ENCODE results near the gene CHRNB2. TPM values are rescaled to one million over a fixed set of nuclear protein-coding genes. Genes with fewer than 3 reads are reported as not detected.

Gene CHRNB2
- total and polyA plus RNA-seq, 2 donors (not counting 1 experiment from before 2014, with no cell fraction given) = 0.02 TPM; not detected in 1

DNA sequence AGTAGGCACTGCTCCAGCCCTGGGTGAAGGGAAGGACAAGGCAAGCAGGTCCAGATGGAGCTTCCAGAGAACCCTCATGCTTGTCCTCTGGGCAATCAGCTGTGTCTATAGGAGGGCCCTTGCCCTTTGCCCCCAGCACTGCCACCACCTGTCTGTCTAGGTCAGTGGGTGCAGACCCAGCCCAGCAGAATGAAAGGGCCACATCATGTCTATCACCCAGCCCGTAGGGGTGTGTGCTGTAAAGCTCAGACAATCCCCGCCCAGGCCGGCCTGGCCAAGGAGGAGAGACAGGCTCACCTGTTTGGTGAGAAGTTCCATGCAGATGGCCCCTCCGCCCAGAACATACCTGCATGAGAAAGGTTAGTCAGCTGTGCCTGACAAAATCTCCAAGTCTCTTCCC is 16.1 kb upstream of the CHRNB2 start:
- no peaks in the 10 kb centered on the region for H3K27me3 ChIP-seq (ENCODE audit: control insufficient read depth, insufficient read depth, low read length)
- no peak for DNase-seq (ENCODE audit: low read depth in 2 of 2)
- no peaks in the 10 kb centered on the region for H4K20me1 ChIP-seq (ENCODE audit: control insufficient read depth, extremely low read depth, insufficient read depth, low read length)
- H3K27ac ChIP-seq (ENCODE audit: insufficient read depth, low read length) = no peak overlapping the region
- H3K4me2 ChIP-seq (ENCODE audit: extremely low read depth, insufficient read depth, low read length) = no peak overlapping the region
- H3K9ac ChIP-seq (ENCODE audit: insufficient read depth, low read length) = no peak overlapping the region
- peaks cover 15% of the 10 kb centered on the region for H3K79me2 ChIP-seq (ENCODE audit: control insufficient read depth, insufficient read depth, low read length)
- TF ChIP-seq EZH2 (IDR thresholded peaks at IDR 0.05; ENCODE audit: low read length, missing control alignments) (no peak), CTCF (conservative IDR thresholded peaks at IDR 0.05 in 1 of 2, IDR thresholded peaks at IDR 0.05 in 1 of 2; ENCODE audit: low read depth in 1 of 2, low read length in 2 of 2) (no peak)
- peaks cover 4% of the 10 kb centered on the region for H3K4me1 ChIP-seq (ENCODE audit: control insufficient read depth, extremely low read depth, insufficient read depth, low read length)
- no peak overlapping the region for H3K4me3 ChIP-seq (replicated peaks in 1 of 4; ENCODE audit: control extremely low read depth in 1 of 4, insufficient read depth in 1 of 4, low read depth in 3 of 4, low read length in 4 of 4)
- no peaks in the 10 kb centered on the region for H3K9me3 ChIP-seq (ENCODE audit: control insufficient read depth, insufficient read depth, low read depth, low read length)
- H2AFZ ChIP-seq (ENCODE audit: low read length) = no peak overlapping the region
- peaks cover 41% of the 10 kb centered on the region for H3K36me3 ChIP-seq (ENCODE audit: control insufficient read depth, insufficient read depth, low read length)

GRCh38 chr1:154552036-154552435 is 15.5 kb upstream of the CHRNB2 start:
- TF ChIP-seq EZH2 (IDR thresholded peaks at IDR 0.05; ENCODE audit: low read length, missing control alignments) (no peak), CTCF (conservative IDR thresholded peaks at IDR 0.05 in 1 of 2, IDR thresholded peaks at IDR 0.05 in 1 of 2; ENCODE audit: low read depth in 1 of 2, low read length in 2 of 2) (no peak)
- Histone ChIP-seq H2AFZ (ENCODE audit: low read length) (no peak overlapping the region), H4K20me1 (ENCODE audit: control insufficient read depth, extremely low read depth, insufficient read depth, low read length) (no peaks in the 10 kb centered on the region)

DNA sequence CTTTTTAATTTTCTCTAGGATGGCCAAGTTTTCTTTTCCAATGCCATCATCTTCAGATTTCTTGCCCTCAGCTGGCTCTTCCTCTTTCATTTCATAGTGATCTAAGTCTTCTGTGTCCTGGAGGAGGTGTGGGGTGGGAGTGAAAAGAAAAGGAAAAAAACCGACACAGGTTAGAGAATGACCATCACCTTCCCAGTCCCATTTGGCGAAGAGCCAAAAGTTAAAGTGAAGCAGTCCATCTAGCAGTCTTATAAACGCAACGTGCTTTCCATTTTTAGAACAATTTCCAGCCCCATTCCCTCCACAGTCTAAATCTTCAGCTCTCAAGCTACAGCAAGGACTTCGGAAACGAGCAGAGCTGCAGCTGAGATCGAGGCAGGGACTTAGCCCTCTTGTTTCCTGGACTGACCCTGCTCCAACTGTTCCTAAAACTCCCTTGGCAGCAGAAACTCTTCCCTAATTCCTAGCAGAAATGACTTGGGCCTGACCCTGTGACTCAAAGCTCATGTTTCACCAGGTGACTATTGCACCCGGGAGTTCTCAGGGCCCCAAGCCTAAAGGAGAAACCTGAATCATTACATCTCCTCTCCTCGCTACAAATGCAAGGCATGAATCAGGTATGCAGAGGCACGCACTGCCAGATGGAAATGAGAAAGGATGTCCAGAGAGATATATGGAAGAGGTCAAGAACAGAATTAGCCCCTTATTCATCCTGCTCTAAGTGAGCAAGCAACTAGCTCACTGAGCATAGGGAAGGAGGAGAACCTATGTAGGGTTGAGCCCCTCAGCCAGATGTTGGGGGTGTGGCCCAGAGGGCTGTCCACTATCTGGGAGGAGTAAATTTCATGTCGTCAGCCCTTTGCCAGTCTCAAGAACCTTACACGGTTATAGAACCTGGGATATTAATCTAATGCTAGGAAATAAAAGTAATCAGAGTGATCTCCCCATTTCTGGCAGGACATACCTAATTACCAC is 14.2 kb upstream of the CHRNB2 start:
- no peak overlapping the region for H3K9ac ChIP-seq (ENCODE audit: insufficient read depth, low read length)
- no peaks in the 10 kb centered on the region for H4K20me1 ChIP-seq (ENCODE audit: control insufficient read depth, extremely low read depth, insufficient read depth, low read length)
- H3K4me3 ChIP-seq (replicated peaks in 1 of 4; ENCODE audit: control extremely low read depth in 1 of 4, insufficient read depth in 1 of 4, low read depth in 3 of 4, low read length in 4 of 4) = no peak overlapping the region
- peaks cover 5% of the 10 kb centered on the region for H3K4me1 ChIP-seq (ENCODE audit: control insufficient read depth, extremely low read depth, insufficient read depth, low read length)
- DNase-seq (ENCODE audit: low read depth in 2 of 2) = no peak
- H3K79me2 ChIP-seq (ENCODE audit: control insufficient read depth, insufficient read depth, low read length) = peaks cover 32% of the 10 kb centered on the region
- TF ChIP-seq EZH2 (IDR thresholded peaks at IDR 0.05; ENCODE audit: low read length, missing control alignments) = no peak
- no peak for TF ChIP-seq CTCF (conservative IDR thresholded peaks at IDR 0.05 in 1 of 2, IDR thresholded peaks at IDR 0.05 in 1 of 2; ENCODE audit: low read depth in 1 of 2, low read length in 2 of 2)
- H3K9me3 ChIP-seq (ENCODE audit: control insufficient read depth, insufficient read depth, low read depth, low read length) = no peaks in the 10 kb centered on the region
- H3K4me2 ChIP-seq (ENCODE audit: extremely low read depth, insufficient read depth, low read length) = no peak overlapping the region
- peaks cover 41% of the 10 kb centered on the region for H3K36me3 ChIP-seq (ENCODE audit: control insufficient read depth, insufficient read depth, low read length)
- no peak overlapping the region for H2AFZ ChIP-seq (ENCODE audit: low read length)
- H3K27ac ChIP-seq (ENCODE audit: insufficient read depth, low read length) = no peak overlapping the region
- no peaks in the 10 kb centered on the region for H3K27me3 ChIP-seq (ENCODE audit: control insufficient read depth, insufficient read depth, low read length)

More at GRCh38 chr1:154552036-154552435, 15.5 kb upstream of the CHRNB2 start:
- peaks cover 41% of the 10 kb centered on the region for H3K36me3 ChIP-seq (ENCODE audit: control insufficient read depth, insufficient read depth, low read length)
- peaks cover 5% of the 10 kb centered on the region for H3K4me1 ChIP-seq (ENCODE audit: control insufficient read depth, extremely low read depth, insufficient read depth, low read length)
- no peak overlapping the region for H3K4me2 ChIP-seq (ENCODE audit: extremely low read depth, insufficient read depth, low read length)
- no peak for DNase-seq (ENCODE audit: low read depth in 2 of 2)
- H3K9me3 ChIP-seq (ENCODE audit: control insufficient read depth, insufficient read depth, low read depth, low read length) = no peaks in the 10 kb centered on the region
- no peak overlapping the region for H3K4me3 ChIP-seq (replicated peaks in 1 of 4; ENCODE audit: control extremely low read depth in 1 of 4, insufficient read depth in 1 of 4, low read depth in 3 of 4, low read length in 4 of 4)
- H3K79me2 ChIP-seq (ENCODE audit: control insufficient read depth, insufficient read depth, low read length) = peaks cover 21% of the 10 kb centered on the region
- no peaks in the 10 kb centered on the region for H3K27me3 ChIP-seq (ENCODE audit: control insufficient read depth, insufficient read depth, low read length)
- H3K27ac ChIP-seq (ENCODE audit: insufficient read depth, low read length) = no peak overlapping the region
- no peak overlapping the region for H3K9ac ChIP-seq (ENCODE audit: insufficient read depth, low read length)
